ENCODE data around the gene ASTL. TPM values are rescaled to one million over a fixed set of nuclear protein-coding genes. Genes with fewer than 3 reads are reported as not detected.
"Not testable (repeated sequence)": the region's sequence is repeated elsewhere in the genome, so short reads cannot be mapped to it uniquely, and the experiment has no call there.

Gene ASTL
- total RNA-seq, 1 donor from 2014 or later: not detected

DNA sequence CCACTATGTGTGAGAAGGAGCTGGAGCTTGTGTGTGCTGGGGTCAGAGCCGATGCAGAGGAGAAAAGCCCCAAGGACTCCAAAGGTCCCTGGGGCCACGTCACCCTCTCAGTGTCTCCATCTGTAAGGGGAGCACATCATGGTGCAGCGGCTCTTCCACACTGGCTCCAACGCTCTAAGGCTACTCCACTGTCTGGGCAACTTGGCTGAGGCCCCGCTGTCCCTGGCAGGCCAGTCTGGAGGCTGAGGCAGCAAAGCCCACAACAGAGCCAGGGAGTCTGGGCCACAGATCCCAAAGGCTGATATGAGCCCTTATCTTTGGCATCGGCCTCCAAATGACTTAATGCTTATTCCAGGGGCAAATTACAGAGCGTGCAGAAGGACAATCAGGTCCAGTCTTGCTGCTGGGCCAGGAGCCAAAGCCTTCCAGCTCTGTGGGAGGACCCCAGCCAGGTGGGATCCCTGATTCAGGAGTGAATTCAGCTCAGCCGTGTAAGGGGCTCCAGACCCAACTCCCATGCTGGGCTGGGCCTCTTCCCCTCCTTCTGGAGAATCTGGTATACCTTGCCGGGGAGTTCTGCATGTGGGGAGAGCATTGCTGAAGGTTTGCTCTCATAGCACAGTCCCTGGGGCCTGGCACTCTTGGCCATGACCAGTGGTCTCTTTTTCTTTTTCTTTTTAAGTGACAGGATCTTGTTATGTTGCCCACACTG is 8.7 kb upstream of the ASTL start:
- ATAC-seq (no peak), DNase-seq (ENCODE audit: low spot score) (no peak)

DNA sequence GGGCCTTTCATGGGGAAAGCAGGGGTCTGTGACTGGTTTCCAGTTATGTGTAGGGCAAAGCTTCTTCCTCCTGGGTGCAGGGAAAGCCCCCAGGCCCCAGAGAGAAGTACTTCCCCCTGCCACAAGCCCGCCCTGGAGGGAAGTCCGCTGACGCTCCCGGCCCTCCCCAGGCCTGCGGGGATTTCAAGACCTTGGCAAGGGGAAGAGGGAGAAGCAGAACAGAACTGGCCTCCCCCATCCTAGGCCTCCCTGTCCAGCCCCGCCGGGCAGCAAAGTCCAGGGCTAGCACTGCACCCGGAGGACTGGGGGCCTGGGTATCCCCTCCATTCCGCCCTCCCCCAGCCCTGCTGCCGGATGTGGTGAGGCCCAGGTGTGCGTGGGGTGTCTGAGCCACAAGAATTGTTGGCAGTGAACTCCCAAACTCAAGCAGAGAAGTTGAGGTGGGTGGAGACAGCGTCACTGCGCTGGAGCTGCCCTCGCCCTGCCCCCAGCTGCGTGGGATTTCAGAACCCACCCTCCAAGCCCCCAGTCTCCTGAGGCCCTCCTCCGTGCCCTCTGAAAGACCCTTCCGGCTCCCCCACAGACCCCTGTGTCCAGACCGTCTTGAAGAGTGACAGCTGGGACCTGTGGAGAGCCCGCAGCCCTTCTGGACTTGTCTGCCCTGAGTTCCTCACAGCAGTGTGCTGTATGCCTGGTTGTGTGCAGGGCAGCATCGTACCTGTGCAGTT is 8.0 kb upstream of the ASTL start:
- ATAC-seq (peak; percentile 3), DNase-seq (ENCODE audit: low spot score) (peak; percentile 56)

DNA sequence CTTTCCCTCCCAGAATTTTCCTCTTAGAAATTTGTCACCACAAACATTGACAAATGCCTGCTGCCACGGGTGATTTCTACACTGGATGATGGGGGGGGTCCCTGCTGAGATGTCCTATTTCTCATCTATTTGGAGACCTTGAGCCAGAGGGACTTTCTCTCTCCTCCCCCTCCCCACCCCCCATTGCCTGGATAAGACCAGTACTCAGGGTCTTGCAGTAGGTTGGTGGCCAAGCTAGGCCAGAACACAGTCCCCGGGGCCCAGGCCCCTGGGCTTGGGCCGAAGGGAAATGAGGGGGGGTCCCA is 7.5 kb upstream of the ASTL start:
- DNase-seq (ENCODE audit: low spot score): no peak
- no peak for ATAC-seq

DNA sequence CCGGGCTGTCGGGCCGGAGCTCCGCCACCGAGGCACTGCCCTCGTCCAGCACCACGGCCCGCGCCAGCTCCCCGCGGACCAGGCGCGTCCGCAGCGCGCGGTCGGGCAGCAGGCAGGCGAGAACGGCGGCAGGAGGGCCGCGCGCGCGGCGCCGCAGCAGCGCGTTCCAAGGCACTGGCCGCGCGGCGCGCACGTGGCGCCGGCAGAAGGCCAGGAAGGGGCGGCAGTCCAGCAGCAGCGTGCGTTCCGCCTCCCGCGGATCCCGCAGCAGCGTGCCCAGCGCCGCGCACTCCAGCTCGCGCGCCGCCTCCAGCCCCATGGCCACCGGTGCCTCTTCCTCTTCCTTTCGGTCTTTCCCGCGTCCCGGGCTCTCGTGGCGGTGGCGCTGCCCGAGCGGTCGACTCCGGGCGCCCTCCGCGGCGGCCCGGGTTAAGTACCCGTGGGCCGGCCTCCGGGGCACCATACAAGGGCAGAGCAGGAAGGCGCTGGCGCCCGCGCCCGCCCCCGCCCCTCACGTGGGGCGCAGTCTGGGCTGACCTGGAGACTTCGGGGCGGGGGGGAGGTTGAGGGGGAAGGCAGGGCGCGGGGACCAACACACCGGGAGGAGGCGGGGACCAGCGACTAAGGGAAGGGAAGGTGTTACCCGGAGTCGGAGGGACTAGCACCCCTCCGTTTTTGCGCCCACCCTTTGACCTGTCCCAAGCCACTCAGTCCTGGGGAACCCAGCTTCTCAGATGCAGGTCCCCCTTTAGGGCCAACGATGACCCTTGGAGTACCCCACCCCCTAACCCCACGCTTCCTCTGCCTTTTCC is 6.9 kb upstream of the ASTL start, which contains the start of gene DUSP2:
Gene DUSP2 (minus strand): TSS at position 405 of the 812 bp plus-strand sequence. CDS start 86 bp downstream, at position 319.
- peak; percentile 85 for ATAC-seq

DNA sequence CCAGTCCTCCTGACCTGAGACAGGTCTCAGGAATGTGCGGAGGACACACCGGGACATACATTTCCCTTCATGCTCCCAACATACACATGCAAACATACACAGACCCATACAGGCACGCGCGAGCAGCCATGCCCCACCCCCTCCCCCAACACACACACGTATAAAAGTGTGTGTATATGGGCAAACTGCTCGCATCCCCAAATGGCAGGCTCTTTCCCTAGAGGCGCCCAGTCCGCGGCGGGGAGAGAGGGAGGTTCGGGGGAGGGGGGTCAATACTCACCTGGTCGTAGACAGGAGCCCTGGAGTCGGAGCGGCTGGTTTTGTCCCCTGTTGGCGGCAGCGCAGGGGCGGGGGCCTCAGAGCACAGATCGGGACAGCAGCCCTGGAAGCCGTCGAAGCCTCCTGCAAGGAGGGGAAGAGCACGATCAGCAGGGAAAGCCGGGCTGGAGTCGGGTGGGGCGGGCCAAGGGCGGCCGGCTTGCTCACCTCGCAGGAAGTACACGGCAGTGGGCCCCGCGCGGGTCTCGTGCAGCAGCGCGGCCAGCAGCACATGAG is 6.3 kb upstream of the ASTL start:
- ATAC-seq: no peak

More for the DNA sequence above, 6.9 kb upstream of the ASTL start, which contains the start of gene DUSP2:
- peak; percentile 78 for DNase-seq (ENCODE audit: low spot score)

DNA sequence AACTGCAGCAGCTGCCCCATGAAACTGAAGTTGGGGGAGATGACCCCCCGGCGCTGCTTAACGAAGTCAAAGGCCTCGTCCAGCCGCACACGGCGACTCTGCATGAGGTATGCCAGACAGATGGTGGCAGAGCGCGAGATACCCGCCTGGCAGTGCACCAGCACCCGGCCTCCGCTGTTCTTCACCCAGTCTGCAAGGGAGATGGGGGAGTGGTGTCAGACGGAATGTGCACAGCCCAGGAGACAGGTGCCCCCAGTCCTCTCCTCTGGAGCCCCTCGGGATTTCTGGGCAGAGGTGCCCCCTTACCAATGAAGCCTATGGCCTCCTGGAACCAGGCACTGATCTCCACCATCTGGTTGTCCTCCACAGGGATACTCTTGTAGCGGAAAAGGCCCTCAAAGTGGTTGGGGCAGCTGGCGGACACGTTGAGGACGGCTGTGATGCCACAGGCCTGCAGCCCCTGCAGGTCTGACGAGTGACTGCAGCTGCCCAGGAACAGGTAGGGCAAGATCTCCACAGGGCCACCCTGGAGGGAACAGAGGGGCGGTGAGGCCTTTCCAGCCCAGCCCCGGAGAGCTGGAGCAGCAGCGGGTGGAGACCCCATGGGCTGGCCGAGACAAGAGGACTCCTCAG is 5.7 kb upstream of the ASTL start:
- no peak for ATAC-seq
- no peak for DNase-seq (ENCODE audit: low spot score)

More for the DNA sequence above, 6.3 kb upstream of the ASTL start:
- DNase-seq (ENCODE audit: low spot score): no peak

DNA sequence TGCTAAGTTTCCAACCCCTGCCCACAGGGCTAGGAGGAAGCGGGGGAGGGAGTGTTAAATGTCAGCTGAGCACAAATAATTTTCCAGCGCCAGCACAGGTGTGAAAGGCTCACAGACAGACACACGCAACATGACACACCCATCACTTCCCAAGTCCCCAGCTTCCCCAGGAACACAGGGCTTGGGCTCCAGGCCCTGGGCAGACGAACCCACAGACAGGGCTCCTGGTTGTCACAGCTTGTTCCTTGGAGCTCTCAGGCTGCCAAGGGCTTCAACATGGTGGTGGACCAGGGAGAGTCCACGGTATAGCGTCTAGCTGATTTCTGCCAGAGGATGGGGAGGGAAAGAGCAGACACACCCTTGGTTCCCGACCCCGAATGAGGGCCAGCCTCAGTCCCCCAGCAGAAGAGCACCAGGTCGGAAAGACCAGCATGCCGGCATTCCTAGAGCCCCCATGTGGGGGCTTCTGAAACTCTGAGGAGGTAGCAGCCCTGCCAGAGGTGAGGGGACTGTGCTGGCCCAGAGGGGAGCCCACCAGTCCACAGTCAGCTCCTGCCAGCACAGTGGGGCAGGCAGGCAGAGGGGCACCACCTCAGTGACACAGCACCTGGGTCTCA is 5.0 kb upstream of the ASTL start:
- ATAC-seq: no peak
- no peak for DNase-seq (ENCODE audit: low spot score)

DNA sequence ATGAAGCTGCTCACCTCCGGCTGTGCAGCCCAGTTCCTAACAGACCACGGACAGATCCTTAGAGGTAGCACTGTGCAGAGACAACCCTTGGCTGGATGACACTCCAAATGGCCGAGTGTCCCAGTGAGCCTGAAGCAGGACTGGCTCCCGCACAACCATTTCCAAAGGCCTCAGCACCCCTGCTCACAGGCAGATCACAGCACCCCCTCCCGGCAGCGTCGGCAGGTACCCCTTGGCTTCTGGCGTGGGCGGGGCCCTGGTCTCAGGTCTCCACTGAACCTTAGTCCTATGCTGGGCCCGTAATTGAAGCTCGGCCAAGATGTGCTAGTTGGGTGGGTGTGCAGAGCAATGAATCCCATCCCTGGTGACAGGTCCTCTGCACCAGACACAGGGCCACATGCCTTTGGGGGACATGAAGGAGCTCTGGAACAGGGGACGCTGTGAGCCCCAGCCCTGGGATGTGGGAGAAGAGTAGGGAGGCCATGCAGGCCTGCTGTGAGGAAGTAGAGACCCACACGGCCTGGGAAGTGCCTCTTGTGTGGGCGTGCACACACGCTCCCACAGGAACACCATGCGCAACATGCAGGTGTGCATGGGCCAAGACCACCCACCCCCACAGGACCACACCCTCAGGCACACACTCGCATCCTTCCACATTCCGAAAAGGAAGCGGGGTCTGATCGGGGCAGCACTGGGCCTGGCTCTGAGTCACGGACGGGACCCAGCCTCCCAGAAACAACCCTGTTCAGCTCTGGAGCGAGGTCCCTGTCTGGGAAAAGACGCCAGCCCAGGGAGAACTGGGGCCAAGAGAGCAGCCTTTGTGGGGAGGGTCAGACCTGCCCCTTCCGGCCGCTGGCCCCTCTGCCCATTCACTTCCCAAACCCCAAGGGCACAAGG is 4.2 kb upstream of the ASTL start:
- ATAC-seq (no peak), DNase-seq (ENCODE audit: low spot score) (no peak)

DNA sequence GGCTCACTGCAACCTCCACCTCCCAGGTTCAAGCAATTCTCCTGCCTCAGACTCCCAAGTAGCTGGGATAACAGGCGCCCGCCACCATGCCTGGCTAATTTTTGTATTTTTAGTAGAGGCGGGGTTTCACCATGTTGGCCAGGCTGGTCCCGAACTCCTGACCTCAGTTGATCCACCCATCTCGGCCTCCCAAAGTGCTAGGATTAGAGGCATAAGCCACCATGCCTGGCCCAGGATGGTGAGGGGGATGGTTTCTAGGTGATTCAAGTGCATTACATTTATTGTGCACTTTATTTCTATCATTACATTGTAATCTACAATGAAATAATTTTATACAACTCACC is 3.3 kb upstream of the ASTL start:
- not testable (repeated sequence) for ATAC-seq; DNase-seq (ENCODE audit: low spot score)

DNA sequence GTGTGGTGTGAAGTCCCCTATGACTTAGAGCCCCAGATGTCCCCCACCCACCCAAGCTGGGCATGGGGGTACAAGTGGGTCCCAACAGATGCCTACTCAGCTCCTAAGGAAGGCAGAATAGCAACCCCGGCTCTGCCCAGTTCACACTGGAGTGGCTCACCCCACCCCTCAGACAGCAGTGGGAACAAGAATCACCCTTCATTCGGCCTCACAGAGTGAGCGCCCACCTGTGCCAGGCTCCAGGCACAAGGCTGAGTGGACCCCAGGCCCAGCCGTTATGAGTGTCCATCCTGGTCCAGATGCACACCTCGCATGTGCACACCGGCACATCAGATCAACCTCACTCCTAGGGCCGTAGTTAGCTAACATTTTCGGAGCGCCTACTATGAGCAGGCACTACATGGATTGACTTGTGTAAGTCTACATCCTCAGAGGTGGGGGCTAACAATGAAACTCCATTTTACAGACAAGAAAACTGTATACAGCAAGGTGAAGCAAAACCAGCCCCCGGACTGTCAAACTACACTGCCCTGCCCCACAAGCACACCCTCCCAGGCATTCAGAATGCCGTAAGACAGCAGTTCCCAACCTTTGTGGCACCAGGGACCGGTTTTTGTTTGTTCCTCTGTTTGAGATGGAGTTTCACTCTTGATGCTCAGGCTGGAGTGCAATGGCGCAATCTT is 2.8 kb upstream of the ASTL start:
- ATAC-seq (no peak), DNase-seq (ENCODE audit: low spot score) (no peak)

DNA sequence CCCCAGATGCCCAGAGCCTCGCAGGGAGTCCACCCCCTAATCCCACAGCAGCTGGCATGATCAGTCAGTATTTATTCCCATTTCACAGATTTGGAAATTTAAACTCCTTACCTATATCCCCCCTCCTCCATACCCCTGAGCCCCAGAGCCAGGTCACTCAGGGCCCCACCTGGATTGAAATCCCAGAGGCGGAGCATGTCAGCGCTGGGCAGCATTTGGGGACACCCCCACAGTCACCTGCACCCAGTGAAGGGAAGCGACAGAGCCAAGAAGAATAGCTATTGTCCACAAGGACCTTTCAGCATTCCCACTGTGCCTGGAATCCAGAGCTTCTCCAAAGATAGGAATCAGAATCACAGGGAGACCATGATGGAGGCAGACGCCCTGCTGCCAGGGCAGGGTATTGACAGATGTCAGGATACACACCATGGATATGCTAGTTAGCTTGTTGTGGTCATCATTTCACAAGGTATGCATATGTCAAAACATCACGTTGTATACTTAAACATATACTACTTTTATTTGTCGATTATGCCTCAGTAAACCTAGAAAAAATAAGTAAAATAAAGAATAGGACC is 968 bp upstream of the ASTL start:
- ATAC-seq: no peak
- DNase-seq (ENCODE audit: low spot score): no peak

DNA sequence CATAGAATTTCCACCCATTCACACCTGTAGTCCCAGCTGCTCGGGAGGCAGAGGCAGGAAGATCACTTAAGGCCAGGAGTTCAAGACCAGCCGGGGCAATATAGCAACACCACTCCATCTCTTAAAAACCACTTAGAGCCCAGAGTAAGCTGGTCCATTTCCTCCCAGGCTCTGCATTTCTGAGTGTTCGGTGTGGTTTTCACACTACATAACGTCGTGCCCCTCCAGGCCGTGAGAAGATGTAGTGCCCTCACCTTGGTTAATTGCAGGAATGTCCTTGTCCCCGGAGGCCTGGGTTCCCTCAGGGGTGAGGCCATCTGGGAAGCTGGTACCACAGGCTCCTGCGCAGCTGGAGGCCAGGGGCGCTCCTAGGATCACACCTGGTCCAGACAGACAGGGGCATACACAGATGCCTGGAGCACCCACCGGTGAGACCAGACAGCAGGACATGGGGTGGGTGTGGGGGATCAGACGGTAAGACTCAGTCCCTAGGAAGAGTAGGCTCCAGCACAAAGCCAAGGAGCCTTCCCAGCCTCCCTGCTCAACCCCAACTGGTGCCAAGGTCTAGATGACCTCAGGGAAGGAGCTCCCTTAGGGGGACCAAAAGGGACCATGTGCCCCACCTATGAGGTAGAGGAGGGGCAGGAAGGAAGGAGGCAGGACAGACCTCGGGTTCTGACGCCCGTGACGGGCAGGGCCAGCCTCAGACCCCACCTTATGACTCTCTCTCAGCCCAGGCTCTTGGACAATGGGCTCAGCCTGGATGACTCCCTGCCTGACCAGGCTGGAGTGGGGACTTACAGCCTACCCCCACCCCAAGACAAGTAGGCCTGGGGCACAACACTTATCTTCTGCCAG is 752 bp downstream of the ASTL start:
- ATAC-seq (no peak), DNase-seq (ENCODE audit: low spot score) (no peak)

DNA sequence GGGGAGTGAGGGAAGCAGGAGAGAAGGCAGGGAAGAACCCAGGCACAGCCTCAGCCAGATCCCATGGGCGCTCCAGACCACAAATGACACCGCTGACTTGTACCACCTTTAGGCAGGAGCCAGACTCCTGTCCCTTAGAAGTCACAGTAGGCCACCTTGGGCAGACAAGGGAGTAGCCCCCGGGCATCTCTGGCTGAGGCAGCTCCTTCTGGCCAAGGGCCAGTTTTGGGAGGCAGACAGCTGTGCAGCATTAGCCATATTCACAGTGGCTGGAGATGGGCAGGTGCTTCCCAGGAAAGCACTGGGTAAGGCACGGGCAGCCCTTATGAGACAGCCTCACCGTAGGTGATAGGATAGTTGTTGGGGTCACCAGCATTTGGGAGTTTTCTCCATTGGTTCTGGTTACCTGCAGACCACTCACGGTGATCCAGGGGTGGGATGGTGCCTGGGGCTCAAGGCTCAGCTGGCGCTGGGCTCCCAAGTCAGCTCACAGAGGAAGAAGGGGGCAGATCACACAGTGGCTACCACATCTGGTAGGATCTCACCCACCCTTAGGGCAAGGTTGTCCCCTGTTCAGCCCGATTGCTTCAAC is 2.1 kb downstream of the ASTL start:
- no peak for ATAC-seq
- DNase-seq (ENCODE audit: low spot score): no peak

DNA sequence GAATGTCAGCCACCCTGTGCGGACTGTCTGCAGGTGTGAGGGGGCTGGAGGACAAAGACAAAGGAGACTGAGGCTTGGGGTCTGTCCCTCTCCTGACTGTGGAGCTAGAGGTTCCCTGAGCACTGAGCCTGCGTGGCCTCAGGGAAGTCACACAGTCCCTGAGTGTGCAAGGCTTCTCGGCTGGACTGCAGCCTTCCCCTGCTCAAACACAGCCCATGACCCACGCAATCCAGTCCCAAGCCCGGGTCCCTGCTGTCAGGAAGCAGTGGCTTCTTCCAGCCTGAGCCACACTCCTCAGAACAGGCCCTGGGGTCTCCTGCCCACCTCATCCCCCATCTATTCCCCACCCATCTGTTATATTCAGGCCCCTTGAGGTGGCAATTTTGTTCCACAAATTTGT is 2.7 kb downstream of the ASTL start:
- ATAC-seq: no peak
- no peak for DNase-seq (ENCODE audit: low spot score)

DNA sequence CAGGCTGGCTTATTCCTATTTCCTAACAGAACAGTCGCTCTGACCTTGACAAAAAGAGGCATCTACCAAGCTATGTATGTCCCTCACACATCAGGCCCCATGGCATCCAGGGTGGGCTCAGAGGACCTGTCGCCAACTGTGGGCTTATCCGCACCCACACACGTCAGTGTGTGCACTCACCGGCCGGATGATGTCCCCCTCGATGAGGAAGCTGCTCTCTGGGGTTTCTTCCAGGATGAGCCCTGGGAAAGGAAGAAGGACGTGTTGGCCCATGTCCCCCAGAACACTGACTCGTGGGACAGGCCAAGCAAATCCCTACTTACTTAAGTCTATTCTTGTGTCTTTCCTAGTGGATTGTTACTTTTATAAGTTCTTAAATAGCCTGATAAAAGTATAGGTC is 3.1 kb downstream of the ASTL start:
- ATAC-seq: no peak

DNA sequence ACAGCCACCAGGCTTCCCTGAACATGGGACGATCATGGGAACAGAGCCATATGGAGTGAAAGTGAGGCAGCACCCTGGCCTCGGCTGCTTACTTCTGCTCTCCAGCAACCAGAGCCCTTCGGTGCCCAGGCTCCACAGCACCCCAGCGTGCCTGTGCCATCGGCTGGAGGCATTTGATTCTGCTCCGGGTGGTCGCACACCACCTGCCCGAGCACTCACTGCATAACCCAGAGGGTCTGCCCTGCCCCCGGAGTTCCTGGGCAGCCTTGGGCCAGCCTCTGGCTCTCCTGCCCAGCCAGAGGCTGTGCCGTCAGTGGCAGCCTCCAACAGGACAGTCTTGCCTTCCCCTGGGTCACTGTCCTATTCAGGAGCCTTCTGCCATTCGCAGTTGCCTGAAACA is 3.9 kb downstream of the ASTL start:
- no peak for ATAC-seq
- no peak for DNase-seq (ENCODE audit: low spot score)

More for the DNA sequence above, 3.1 kb downstream of the ASTL start:
- DNase-seq (ENCODE audit: low spot score): no peak
